IPS-20b (cell line): ENCODE measurements around the gene LYRM1.
"Not testable (repeated sequence)": the region's sequence is repeated elsewhere in the genome, so short reads cannot be mapped to it uniquely, and the experiment has no call there.

Experiments used
- H3K27ac ChIP-seq: one replicate; pipeline ENCODE4 v1.5.1; 2013; ENCODE audit warnings: low read length
- H3K27me3 ChIP-seq: 2 replicates; pipeline ENCODE4 v1.6.1; 2013; ENCODE audit warnings: mild to moderate bottlenecking, low read length, inconsistent platforms; ENCODE audit not compliant: insufficient read depth
- H3K36me3 ChIP-seq: 2 replicates; pipeline ENCODE4 v1.6.1; 2013; ENCODE audit warnings: low read depth, mild to moderate bottlenecking, inconsistent platforms, low read length, moderate library complexity; ENCODE audit not compliant: insufficient read depth
- H3K4me1 ChIP-seq: 2 replicates; pipeline ENCODE4 v1.6.1; 2013; ENCODE audit warnings: mild to moderate bottlenecking, control low read depth, inconsistent platforms, low read length, moderate library complexity; ENCODE audit not compliant: insufficient read depth
- H3K4me3 ChIP-seq: 2 replicates; pipeline ENCODE4 v1.5.1; 2013; ENCODE audit warnings: mild to moderate bottlenecking, low read length, inconsistent platforms
- H3K9ac ChIP-seq: 2 replicates; pipeline ENCODE4 v1.6.1; 2013; ENCODE audit warnings: low read depth, mild to moderate bottlenecking, inconsistent platforms, low read length, moderate library complexity
- H3K9me3 ChIP-seq: 2 replicates; pipeline ENCODE4 v1.6.1; 2013; ENCODE audit warnings: mild to moderate bottlenecking, low read depth, low read length, inconsistent platforms; ENCODE audit not compliant: insufficient read depth

The LYRM1 gene

GRCh38 chr16:20923876-20924275, 23.3 kb downstream of the LYRM1 start:
- no peaks in the 10 kb centered on the region for H3K27me3 ChIP-seq
- H3K36me3 ChIP-seq = peaks cover 13% of the 10 kb centered on the region
- H3K9me3 ChIP-seq = no peaks in the 10 kb centered on the region
- H3K4me1 ChIP-seq = peaks cover 4% of the 10 kb centered on the region
- H3K27ac ChIP-seq = no peak overlapping the region
- H3K9ac ChIP-seq = no peak overlapping the region
- no peak overlapping the region for H3K4me3 ChIP-seq

- Histone ChIP-seq H3K27ac (no peak overlapping the region), H3K9me3 (no peaks in the 10 kb centered on the region), H3K4me1 (no peaks in the 10 kb centered on the region), H3K27me3 (no peaks in the 10 kb centered on the region), H3K36me3 (peaks cover 10% of the 10 kb centered on the region), H3K9ac (no peak overlapping the region), H3K4me3 (no peak overlapping the region)
Measured at GRCh38 chr16:20925751-20926150, 25.2 kb downstream of the LYRM1 start.

GRCh38 chr16:20928774-20929411, 28.3 kb downstream of the LYRM1 start:
- H3K9me3 ChIP-seq = no peaks in the 10 kb centered on the region
- no peak overlapping the region for H3K4me3 ChIP-seq
- H3K27ac ChIP-seq = no peak overlapping the region
- H3K36me3 ChIP-seq = peaks cover 9% of the 10 kb centered on the region
- no peaks in the 10 kb centered on the region for H3K4me1 ChIP-seq
- H3K9ac ChIP-seq = no peak overlapping the region
- no peaks in the 10 kb centered on the region for H3K27me3 ChIP-seq

- not testable (repeated sequence) for H3K9me3 ChIP-seq, H3K27me3 ChIP-seq, H3K36me3 ChIP-seq, H3K27ac ChIP-seq, H3K9ac ChIP-seq, H3K4me3 ChIP-seq, H3K4me1 ChIP-seq
Measured at GRCh38 chr16:20929676-20930364, 29.2 kb downstream of the LYRM1 start.

- Histone ChIP-seq H3K27ac (no peak overlapping the region), H3K4me1 (no peaks in the 10 kb centered on the region), H3K4me3 (no peak overlapping the region), H3K9me3 (no peaks in the 10 kb centered on the region), H3K36me3 (no peaks in the 10 kb centered on the region), H3K27me3 (no peaks in the 10 kb centered on the region), H3K9ac (no peak overlapping the region)
Measured at GRCh38 chr16:20930365-20930690, 29.8 kb downstream of the LYRM1 start.

GRCh38 chr16:20931066-20931600, 30.6 kb downstream of the LYRM1 start:
- Histone ChIP-seq H3K9me3 (no peaks in the 10 kb centered on the region), H3K27ac (no peak overlapping the region), H3K4me1 (no peaks in the 10 kb centered on the region), H3K9ac (no peak overlapping the region), H3K36me3 (no peaks in the 10 kb centered on the region), H3K4me3 (no peak overlapping the region), H3K27me3 (no peaks in the 10 kb centered on the region)

GRCh38 chr16:20933589-20933988, 33.0 kb downstream of the LYRM1 start:
- H3K27ac ChIP-seq = no peak overlapping the region
- H3K4me1 ChIP-seq = no peaks in the 10 kb centered on the region
- no peak overlapping the region for H3K9ac ChIP-seq
- no peaks in the 10 kb centered on the region for H3K36me3 ChIP-seq
- H3K27me3 ChIP-seq = no peaks in the 10 kb centered on the region
- no peaks in the 10 kb centered on the region for H3K9me3 ChIP-seq
- H3K4me3 ChIP-seq = no peak overlapping the region

GRCh38 chr16:20937736-20938135, 37.2 kb downstream of the LYRM1 start:
- H3K9ac ChIP-seq = no peak overlapping the region
- no peak overlapping the region for H3K4me3 ChIP-seq
- no peaks in the 10 kb centered on the region for H3K36me3 ChIP-seq
- H3K4me1 ChIP-seq = no peaks in the 10 kb centered on the region
- no peaks in the 10 kb centered on the region for H3K27me3 ChIP-seq
- no peaks in the 10 kb centered on the region for H3K9me3 ChIP-seq
- H3K27ac ChIP-seq = no peak overlapping the region

GRCh38 chr16:20938426-20938825, 37.9 kb downstream of the LYRM1 start:
- H3K4me3 ChIP-seq = no peak overlapping the region
- no peaks in the 10 kb centered on the region for H3K36me3 ChIP-seq
- no peaks in the 10 kb centered on the region for H3K27me3 ChIP-seq
- H3K9me3 ChIP-seq = no peaks in the 10 kb centered on the region
- H3K9ac ChIP-seq = no peak overlapping the region
- H3K27ac ChIP-seq = no peak overlapping the region
- H3K4me1 ChIP-seq = no peaks in the 10 kb centered on the region

GRCh38 chr16:20939611-20940010, 39.0 kb downstream of the LYRM1 start:
- no peak overlapping the region for H3K27ac ChIP-seq
- H3K9me3 ChIP-seq = no peaks in the 10 kb centered on the region
- H3K4me3 ChIP-seq = no peak overlapping the region
- no peaks in the 10 kb centered on the region for H3K4me1 ChIP-seq
- H3K27me3 ChIP-seq = no peaks in the 10 kb centered on the region
- H3K36me3 ChIP-seq = no peaks in the 10 kb centered on the region
- H3K9ac ChIP-seq = no peak overlapping the region

- H3K9ac ChIP-seq = no peak overlapping the region
- no peaks in the 10 kb centered on the region for H3K36me3 ChIP-seq
- H3K27ac ChIP-seq = no peak overlapping the region
- H3K27me3 ChIP-seq = no peaks in the 10 kb centered on the region
- H3K9me3 ChIP-seq = no peaks in the 10 kb centered on the region
- no peaks in the 10 kb centered on the region; the same call in 1 of the 2 replicates for H3K4me1 ChIP-seq
- H3K4me3 ChIP-seq = no peak overlapping the region
Measured at GRCh38 chr16:20940871-20941635, 40.5 kb downstream of the LYRM1 start.

- Histone ChIP-seq H3K27me3 (no peaks in the 10 kb centered on the region), H3K4me3 (no peak overlapping the region), H3K4me1 (no peaks in the 10 kb centered on the region; the same call in 1 of the 2 replicates), H3K9ac (no peak overlapping the region), H3K9me3 (no peaks in the 10 kb centered on the region), H3K36me3 (no peaks in the 10 kb centered on the region), H3K27ac (no peak overlapping the region)
Measured at GRCh38 chr16:20941636-20941926, 41.0 kb downstream of the LYRM1 start.
